ENCODE measurements around the gene PLRG1.

The PLRG1 gene

DNA sequence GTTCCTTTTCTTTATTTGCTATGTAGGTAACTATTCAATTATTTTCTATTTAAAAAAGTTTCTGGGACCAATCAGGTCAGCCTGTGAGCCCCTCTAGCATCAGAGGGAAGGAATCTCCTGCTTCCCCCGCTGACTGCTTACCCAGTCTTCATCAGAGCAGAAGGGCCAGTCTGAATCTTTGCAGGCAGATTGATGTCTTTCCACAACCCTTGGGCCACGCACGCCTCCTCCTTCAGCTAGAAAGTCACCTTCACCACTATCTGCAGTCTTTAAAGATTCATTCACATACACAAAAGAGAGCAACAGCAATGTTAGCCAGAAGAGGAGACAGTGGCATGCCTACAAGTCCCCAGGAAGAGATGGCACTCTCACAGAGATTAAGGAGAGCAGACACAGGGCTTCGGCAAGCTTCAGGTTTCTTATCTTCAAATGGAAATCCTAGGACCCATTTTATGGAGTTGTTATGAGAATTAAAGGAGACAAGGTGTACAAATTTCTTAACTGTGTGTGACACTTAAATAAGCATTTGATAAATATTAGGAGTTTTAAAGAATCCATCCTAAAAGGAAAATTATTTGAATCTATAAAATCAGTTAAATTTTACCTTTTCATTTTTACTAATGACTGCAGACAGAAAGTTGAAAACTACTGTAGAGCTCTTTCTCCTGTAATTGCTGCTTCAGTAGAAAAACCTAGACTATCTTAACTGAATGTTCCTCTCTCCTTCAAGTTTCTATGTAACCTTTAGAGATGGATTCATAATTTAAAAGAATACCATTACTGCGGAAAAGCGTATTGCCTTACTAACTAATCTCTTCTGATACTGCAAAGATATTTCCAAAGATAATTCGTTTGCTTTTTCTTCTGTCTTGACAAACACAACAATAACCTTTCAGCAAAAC is 39.3 kb upstream of the PLRG1 start:
- no peak for TF ChIP-seq CTCF (IDR thresholded peaks at IDR 0.05)

- no peak for TF ChIP-seq CTCF (IDR thresholded peaks at IDR 0.05)
Measured at GRCh38 chr4:154588198-154588597, 38.0 kb upstream of the PLRG1 start.

DNA sequence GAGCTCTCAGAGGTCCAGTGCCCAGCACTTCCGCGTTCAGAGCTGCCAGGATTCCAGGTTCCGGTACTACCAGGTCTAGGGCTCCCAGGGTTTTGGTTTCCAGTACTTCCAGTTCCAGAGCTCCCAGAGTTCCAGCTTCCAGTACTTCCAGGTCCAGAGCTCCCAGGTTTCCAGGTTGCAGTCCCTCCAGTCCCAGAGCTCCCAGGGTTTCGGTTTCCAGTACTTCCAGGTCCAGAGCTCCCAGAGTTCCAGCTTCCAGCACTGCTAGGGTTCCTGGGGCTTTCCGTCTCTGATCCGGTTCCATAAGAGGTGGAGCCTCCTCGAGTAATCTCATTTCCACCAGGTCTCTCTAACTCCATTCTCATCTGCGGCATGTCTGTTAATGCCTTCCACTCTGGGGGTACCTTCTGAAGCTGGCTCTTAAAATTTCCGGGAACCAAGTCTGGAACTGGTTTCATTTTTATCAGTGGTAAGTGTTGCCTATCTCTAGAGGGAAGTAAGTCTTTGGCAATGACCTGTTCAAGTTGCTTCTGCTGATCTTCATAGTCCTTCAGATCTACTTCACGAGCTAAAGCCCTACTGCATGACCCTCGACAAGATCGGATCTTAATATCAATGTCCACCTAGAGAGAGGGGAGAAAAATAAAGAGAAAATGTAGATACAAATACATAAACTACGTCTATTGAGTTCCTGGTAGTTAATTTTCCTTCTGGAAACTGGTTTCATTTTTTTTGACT is 36.3 kb upstream of the PLRG1 start:
- no peak for TF ChIP-seq CTCF (IDR thresholded peaks at IDR 0.05)

GRCh38 chr4:154585369-154586018 is 35.3 kb upstream of the PLRG1 start:
- no peak for TF ChIP-seq CTCF (IDR thresholded peaks at IDR 0.05)

DNA sequence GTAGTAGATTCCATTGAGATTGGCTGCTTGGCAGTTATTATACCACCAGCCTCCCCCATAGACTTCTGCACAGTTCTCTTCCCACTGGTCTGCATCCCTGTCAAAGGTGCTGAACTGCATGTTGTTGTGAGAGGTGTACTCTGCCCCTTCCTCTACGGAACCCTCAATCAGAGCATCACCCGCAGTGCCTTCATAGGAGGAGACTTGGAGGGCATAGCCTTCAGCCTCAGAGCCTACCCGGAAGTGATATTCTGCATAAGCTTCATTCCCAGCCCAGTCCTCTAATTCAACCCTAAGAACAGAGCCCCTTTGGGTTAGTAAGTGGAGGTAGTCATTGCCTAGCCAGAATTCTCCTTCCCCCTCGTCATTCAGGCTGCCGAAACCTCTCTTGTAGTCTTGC is 34.1 kb upstream of the PLRG1 start:
- TF ChIP-seq CTCF (IDR thresholded peaks at IDR 0.05) = no peak

- TF ChIP-seq CTCF (IDR thresholded peaks at IDR 0.05) = no peak
Measured at GRCh38 chr4:154583677-154584076, 33.5 kb upstream of the PLRG1 start.

- no peak for TF ChIP-seq CTCF (IDR thresholded peaks at IDR 0.05)
Measured at GRCh38 chr4:154583230-154583629, 33.0 kb upstream of the PLRG1 start.

Measured in LNCAP (cell line).